GM21786 (cell line): Measurements from ENCODE around the gene DSTYK.

Source experiments
- ATAC-seq: cut with Tn5 transposase; IDR thresholded peaks from one replicate; pipeline ENCODE4 v1.9.1; 2021; ENCODE audit not compliant: unreplicated experiment

The DSTYK gene

GRCh38 chr1:205211169-205211838 is at the start of gene DSTYK:
Gene DSTYK, minus strand, starts transcription at chr1:205211702. Its CDS starts 167 bp downstream, at chr1:205211535.
- peak; percentile 89 for ATAC-seq

GRCh38 chr1:205259998-205260397 is 48.5 kb upstream of the DSTYK start:
- ATAC-seq = no peak

- no peak for ATAC-seq
These were observed 47.9 kb upstream of the DSTYK start for GRCh38 chr1:205259324-205259832.

GRCh38 chr1:205258719-205259118 is 47.2 kb upstream of the DSTYK start:
- ATAC-seq = no peak

GRCh38 chr1:205258261-205258691 is 46.8 kb upstream of the DSTYK start:
- no peak for ATAC-seq

- ATAC-seq = no peak
These were observed 46.2 kb upstream of the DSTYK start for GRCh38 chr1:205257735-205258134.

GRCh38 chr1:205256951-205257625 is 45.6 kb upstream of the DSTYK start:
- ATAC-seq = no peak

GRCh38 chr1:205255941-205256780 is 44.7 kb upstream of the DSTYK start:
- ATAC-seq = peak; percentile 69

- ATAC-seq = no peak
These were observed 40.1 kb upstream of the DSTYK start for GRCh38 chr1:205251576-205251975.

- ATAC-seq = no peak
These were observed 39.2 kb upstream of the DSTYK start for GRCh38 chr1:205250699-205251098.

- ATAC-seq = no peak
These were observed 38.1 kb upstream of the DSTYK start for GRCh38 chr1:205249651-205250050.

- ATAC-seq = no peak
These were observed 37.5 kb upstream of the DSTYK start for GRCh38 chr1:205248793-205249601.

GRCh38 chr1:205247130-205247921 is 35.8 kb upstream of the DSTYK start:
- no peak for ATAC-seq

GRCh38 chr1:205246351-205247119 is 35.0 kb upstream of the DSTYK start:
- ATAC-seq = no peak

GRCh38 chr1:205245096-205245495 is 33.6 kb upstream of the DSTYK start:
- no peak for ATAC-seq

- ATAC-seq = no peak
These were observed 32.9 kb upstream of the DSTYK start for GRCh38 chr1:205244384-205244783.

GRCh38 chr1:205243350-205244191 is 32.1 kb upstream of the DSTYK start:
- no peak for ATAC-seq

- no peak for ATAC-seq
These were observed 30.0 kb upstream of the DSTYK start for GRCh38 chr1:205241366-205242030.
